PC-9 (cell line): Measurements from ENCODE around the gene TBC1D10B. TPM values are rescaled to one million over a fixed set of nuclear protein-coding genes. Genes with fewer than 3 reads are reported as not detected.
"Not testable (repeated sequence)": the region's sequence is repeated elsewhere in the genome, so short reads cannot be mapped to it uniquely, and the experiment has no call there.

Source experiments
- BruUV-seq: library from RNA; stranded (reverse); fragments of 400-500 nt; replicated peaks from 2 replicates; lab custom pipeline; 2021; lab: Mats Ljungman, UMichigan
- CTCF ChIA-PET: fragments of 300-600 bp; sonication (Branson Sonifier 250); formaldehyde crosslinking; loops from one replicate; lab custom pipeline; 2022; ENCODE audit warnings: antibody characterized with exemption; lab: Charles Lee
- POLR2A ChIA-PET: fragments of 300-600 bp; sonication (Branson Sonifier 250); formaldehyde crosslinking; loops from one replicate; lab custom pipeline; 2022; ENCODE audit warnings: antibody characterized with exemption; ENCODE audit not compliant: unreplicated experiment; lab: Charles Lee
- DNase-seq, 2 experiments: peaks; one replicate each; pipeline versions ENCODE4 v3.0.0 to v3.0.0-alpha.2; 2015 to 2022; ENCODE audit warnings: mixed read lengths in 1 of 2
- H2AFZ ChIP-seq: fragments of 200-600 bp; sonication (generic); 2 replicates; pipeline ENCODE4 v1.8.1; 2017; ENCODE audit warnings: antibody characterized with exemption
- H3F3A ChIP-seq: fragments of 200-600 bp; sonication (generic); 2 replicates; pipeline ENCODE4 v1.8.1; 2017; ENCODE audit warnings: antibody characterized with exemption, mild to moderate bottlenecking, low read depth; ENCODE audit not compliant: insufficient read depth
- H3K27ac ChIP-seq: fragments of 200-600 bp; sonication (generic); 2 replicates; pipeline ENCODE4 v1.6.1; 2016; ENCODE audit warnings: mixed run types
- H3K27me3 ChIP-seq: fragments of 200-600 bp; sonication (generic); 2 replicates; pipeline ENCODE4 v1.6.1; 2016; ENCODE audit warnings: low read depth, mixed run types; ENCODE audit not compliant: insufficient read depth
- H3K36me3 ChIP-seq: fragments of 200-600 bp; sonication (generic); 2 replicates; pipeline ENCODE4 v1.6.1; 2016; ENCODE audit warnings: low read depth, mixed run types
- H3K4me1 ChIP-seq: fragments of 200-600 bp; sonication (generic); replicated peaks from 2 replicates; pipeline ENCODE4 v1.6.1; 2016; ENCODE audit warnings: mixed run types; ENCODE audit not compliant: insufficient read depth
- H3K4me2 ChIP-seq: fragments of 200-600 bp; sonication (generic); 2 replicates; pipeline ENCODE4 v1.6.1; 2017; ENCODE audit warnings: mixed run types
- H3K4me3 ChIP-seq: fragments of 200-600 bp; sonication (generic); 2 replicates; pipeline ENCODE4 v1.6.1; 2016; ENCODE audit warnings: mixed run types
- H3K79me2 ChIP-seq: fragments of 200-600 bp; sonication (generic); 2 replicates; pipeline ENCODE4 v1.6.1; 2017; ENCODE audit warnings: low read depth, mixed run types
- H3K9me2 ChIP-seq: fragments of 200-600 bp; sonication (generic); 2 replicates; pipeline ENCODE4 v1.8.1; 2017; ENCODE audit warnings: mild to moderate bottlenecking; ENCODE audit not compliant: insufficient read depth
- H3K9me3 ChIP-seq: fragments of 200-600 bp; sonication (generic); 2 replicates; pipeline ENCODE4 v1.8.1; 2016; ENCODE audit warnings: low read depth; ENCODE audit not compliant: insufficient read depth
- H4K20me1 ChIP-seq: fragments of 200-600 bp; sonication (generic); 2 replicates; pipeline ENCODE4 v1.8.1; 2017; ENCODE audit not compliant: insufficient read depth
- intact Hi-C: fragments of 100-400 bp; cut with micrococcal nuclease; formaldehyde crosslinking; loops from one replicate; pipeline ENCODE4 v1.10.0; 2022; ENCODE audit not compliant: unreplicated experiment
- total RNA-seq: library from RNA; stranded (reverse); gene quantifications from 2 replicates; pipeline ENCODE4 v1.2.3, GENCODE V29; 2021

Gene TBC1D10B
- total RNA-seq, 1 experiment from 2014 or later: 85.0 TPM

GRCh38 chr16:30310937-30311336 lies 59.4 kb downstream of the TBC1D10B start:
- H2AFZ ChIP-seq, CTCF ChIA-PET, H3K9me2 ChIP-seq, POLR2A ChIA-PET, H3F3A ChIP-seq, intact Hi-C loops, H3K4me3 ChIP-seq, H3K27me3 ChIP-seq, DNase-seq, H3K27ac ChIP-seq, H4K20me1 ChIP-seq, BruUV-seq, H3K4me2 ChIP-seq, H3K36me3 ChIP-seq, H3K9me3 ChIP-seq, H3K4me1 ChIP-seq: not testable (repeated sequence)
- H3K79me2 ChIP-seq: peaks cover 14% of the 10 kb centered on the region

GRCh38 chr16:30309255-30309654 lies 61.0 kb downstream of the TBC1D10B start:
- BruUV-seq, H3K36me3 ChIP-seq, intact Hi-C loops, H3K4me2 ChIP-seq, CTCF ChIA-PET, H3K9me3 ChIP-seq, H3K4me1 ChIP-seq, POLR2A ChIA-PET, H3K27me3 ChIP-seq, DNase-seq, H4K20me1 ChIP-seq, H2AFZ ChIP-seq, H3K27ac ChIP-seq, H3K4me3 ChIP-seq, H3F3A ChIP-seq, H3K79me2 ChIP-seq, H3K9me2 ChIP-seq: not testable (repeated sequence)

Other genes with a start within 250 kb of the TBC1D10B start
- 113 and 133 TPM in 2 replicates for gene MAPK3, start 247.3 kb downstream of the TBC1D10B start, total RNA-seq
- gene CORO1A, start 186.9 kb downstream of the TBC1D10B start, total RNA-seq: 7.9 and 12.2 TPM in 2 replicates
- gene BOLA2B, start 176.8 kb downstream of the TBC1D10B start, total RNA-seq: 258 and 379 TPM in 2 replicates
- 100 and 252 TPM in 2 replicates for gene SLX1A, start 176.6 kb downstream of the TBC1D10B start, total RNA-seq
- gene SULT1A3, start 171.2 kb downstream of the TBC1D10B start, total RNA-seq: 95.2 and 103 TPM in 2 replicates
- gene NPIPB13, start 122.0 kb downstream of the TBC1D10B start, total RNA-seq: 24.6 and 30.6 TPM in 2 replicates
- gene CD2BP2, start 15.2 kb downstream of the TBC1D10B start, total RNA-seq: 84.6 TPM in 2 replicates
- 1.4 and 2.6 TPM in 2 replicates for gene MYL11, start 4.3 kb upstream of the TBC1D10B start, total RNA-seq
- gene SEPTIN1, start 12.1 kb upstream of the TBC1D10B start, total RNA-seq: 6.7 and 7.6 TPM in 2 replicates
- 20.1 and 25.9 TPM in 2 replicates for gene ZNF48, start 24.9 kb upstream of the TBC1D10B start, total RNA-seq
- 19.0 and 21.9 TPM in 2 replicates for gene ZNF771, start 37.1 kb upstream of the TBC1D10B start, total RNA-seq
- gene DCTPP1, start 59.5 kb upstream of the TBC1D10B start, total RNA-seq: 80.4 and 109 TPM in 2 replicates
- gene SEPHS2, start 75.4 kb upstream of the TBC1D10B start, total RNA-seq: 66.8 and 67.2 TPM in 2 replicates
- 0.50 TPM in 1 of 2 replicates, not detected in the other for gene ITGAL, start 102.2 kb upstream of the TBC1D10B start, total RNA-seq
- 64.2 and 68.4 TPM in 2 replicates for gene ZNF768, start 156.1 kb upstream of the TBC1D10B start, total RNA-seq
- 14.5 and 17.9 TPM in 2 replicates for gene ZNF747, start 164.4 kb upstream of the TBC1D10B start, total RNA-seq
- 12.3 and 12.4 TPM in 2 replicates for gene ZNF764, start 187.9 kb upstream of the TBC1D10B start, total RNA-seq
- 13.1 and 25.7 TPM in 2 replicates for gene ZNF688, start 201.2 kb upstream of the TBC1D10B start, total RNA-seq
- 30.9 and 39.8 TPM in 2 replicates for gene ZNF785, start 215.2 kb upstream of the TBC1D10B start, total RNA-seq
- 9.1 and 10.1 TPM in 2 replicates for gene ZNF689, start 239.9 kb upstream of the TBC1D10B start, total RNA-seq